HCEC 1CT (cell line): ENCODE measurements around the gene SRC.

Experiments
- DNase-seq: peaks from one replicate; pipeline ENCODE4 v3.0.0-alpha.2; 2017

The SRC gene

DNA sequence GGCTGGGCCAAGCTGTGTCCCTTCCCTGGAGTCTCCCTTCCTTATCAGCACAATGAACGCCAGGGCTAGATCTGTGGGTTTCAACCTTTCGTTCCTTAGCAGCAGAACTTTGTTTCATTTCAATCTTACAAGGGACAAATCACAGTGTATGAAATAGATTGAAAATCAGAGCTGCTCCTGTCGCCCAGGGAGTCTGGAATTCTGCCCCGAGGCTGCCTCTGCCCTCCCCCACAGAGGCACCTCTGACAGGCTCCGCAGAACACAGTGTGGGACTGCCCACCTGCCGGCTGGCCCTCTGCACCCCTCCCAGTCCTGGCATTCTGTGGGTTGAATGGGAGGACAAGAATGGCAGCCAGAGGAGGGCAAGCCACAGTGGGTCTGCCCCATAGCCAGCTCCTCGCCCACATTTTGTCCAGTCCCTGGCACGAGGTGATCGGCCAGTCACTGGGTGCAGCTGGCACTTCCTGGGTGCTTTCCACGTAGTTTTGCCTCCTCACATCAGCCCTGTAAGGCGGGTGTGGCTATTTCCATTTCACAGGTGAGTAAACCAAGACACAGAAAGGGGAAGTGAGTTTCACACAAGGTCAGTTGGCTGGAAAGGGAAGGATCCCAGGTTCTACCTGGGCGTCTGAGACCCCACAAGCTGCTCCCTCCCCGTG, 30.4 kb upstream of the SRC start:
- DNase-seq, result no peak

DNA sequence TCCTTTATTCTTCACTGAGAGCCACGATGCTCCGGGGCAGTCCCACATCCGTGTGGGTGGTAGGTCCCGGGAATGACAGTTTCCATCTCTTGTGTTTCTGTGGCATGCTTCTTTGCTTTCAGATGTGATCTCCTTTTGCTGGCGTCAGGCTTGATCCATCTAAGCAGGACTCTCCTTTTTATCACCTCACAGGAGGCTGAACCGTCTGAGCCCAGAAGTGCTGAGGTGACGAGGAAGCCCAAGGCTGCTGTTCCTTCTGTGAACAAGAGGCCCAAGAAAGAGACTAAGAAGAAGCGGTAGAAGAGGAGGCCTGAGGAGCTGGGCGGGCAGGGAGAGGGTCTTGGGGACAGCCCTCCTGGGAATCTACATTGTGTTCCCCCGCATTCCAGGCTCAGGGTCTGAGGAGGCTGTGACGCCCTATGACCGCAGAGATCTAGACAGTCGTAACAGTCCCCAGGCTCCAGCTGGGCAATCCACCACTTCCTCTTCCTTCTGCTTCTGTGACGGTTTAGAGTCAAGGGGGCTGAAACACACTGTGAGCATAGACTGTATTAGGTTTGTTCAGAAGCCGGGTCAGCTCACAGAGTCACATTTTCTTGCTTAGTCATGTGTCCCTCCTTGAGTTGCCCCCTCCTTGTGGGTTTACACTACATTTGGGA, 29.7 kb upstream of the SRC start:
- no peak for DNase-seq

DNA sequence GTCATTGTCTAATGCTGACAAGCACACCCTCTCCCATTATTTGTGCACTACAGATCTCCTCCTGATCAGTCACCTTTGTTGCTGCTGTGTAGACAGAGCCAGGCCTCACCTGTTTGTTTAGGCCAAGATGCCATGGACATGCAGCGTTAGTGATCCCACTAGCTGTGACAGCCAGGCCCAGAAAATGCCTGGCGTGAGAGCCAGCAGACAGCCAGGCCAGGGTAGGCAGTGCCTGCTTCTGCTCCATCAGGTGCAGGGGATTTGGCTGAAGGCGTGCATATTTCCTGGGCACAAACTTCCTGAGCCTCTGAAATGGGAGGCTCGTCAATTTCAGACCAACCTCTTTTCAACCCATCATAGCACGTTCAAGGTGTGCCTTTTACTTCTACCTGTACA, 29.2 kb upstream of the SRC start:
- DNase-seq, result no peak

DNA sequence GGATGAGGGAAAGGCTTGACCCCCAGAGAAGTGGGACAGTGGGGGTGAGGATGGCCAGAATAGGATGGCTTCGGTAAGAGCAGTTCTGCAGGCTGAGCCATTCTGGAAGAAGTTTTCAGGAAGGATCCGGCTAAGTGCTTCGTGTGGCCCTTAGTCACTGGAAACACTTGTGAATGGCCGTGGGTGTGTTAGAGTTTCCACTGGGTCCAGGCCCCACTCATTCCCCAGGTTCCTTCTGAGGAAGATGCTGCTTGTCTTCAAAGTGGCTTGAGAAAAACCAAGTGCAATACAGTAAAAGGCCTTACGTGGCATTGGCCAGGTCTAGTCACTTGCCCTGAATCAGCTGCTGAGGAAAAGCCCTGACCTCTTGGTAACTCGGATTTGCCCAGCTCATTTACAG, 28.6 kb upstream of the SRC start:
- no peak for DNase-seq

DNA sequence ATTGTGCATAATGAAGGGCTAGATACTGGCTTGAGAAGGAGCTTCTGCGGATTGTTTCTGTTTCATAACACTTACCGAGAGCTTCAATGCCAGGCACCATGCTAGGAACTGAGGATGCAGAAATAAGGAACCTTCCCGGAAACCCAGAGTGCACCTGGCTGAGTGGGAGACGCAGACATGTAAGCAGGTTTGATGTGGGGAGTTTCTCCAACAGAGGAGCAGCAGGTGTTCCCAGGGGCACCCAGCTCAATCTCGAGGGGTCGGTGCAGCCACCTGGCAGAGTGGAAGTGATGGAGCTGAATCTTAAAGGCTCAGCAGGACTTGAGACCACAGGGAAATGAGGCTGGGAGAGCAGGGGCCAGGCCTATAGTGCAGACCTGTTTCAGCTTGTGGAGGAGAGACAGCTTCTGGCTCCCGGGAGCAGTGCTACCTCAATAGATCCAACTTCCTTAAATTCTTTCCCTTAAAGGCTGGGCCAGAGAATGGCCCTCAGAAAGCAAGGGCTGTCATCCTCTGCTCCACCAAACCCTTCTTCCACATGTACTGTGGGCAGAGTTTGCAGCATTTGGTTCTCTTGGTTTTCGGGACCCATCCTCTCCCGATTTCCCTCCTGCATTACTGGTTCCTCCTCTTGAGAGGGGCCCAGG, 27.8 kb upstream of the SRC start:
- DNase-seq, result no peak

DNA sequence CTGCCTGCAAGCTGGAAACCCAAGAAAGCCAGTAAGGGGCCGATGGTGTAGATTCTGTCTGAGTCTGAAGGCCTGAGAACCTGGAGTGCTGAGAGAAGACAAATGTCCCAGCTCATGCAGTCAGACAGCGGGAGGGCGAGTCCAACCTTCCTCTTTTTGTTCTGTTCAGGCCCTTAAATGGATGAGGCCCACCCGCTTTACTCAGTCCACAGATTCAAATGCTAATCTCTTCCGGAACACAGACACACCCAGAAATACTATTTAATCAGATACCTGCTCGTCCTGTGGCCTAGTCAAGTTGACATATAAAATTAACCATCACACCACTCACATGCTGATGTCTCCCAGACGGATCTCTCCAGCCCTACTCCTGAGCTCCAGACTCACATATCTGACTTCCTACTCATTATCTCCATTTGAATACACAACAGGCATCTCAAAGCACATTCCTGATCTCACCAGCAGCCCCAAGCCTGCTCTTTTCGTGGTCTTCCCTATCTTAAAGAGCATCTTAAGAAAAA, 26.7 kb upstream of the SRC start:
- no peak for DNase-seq

DNA sequence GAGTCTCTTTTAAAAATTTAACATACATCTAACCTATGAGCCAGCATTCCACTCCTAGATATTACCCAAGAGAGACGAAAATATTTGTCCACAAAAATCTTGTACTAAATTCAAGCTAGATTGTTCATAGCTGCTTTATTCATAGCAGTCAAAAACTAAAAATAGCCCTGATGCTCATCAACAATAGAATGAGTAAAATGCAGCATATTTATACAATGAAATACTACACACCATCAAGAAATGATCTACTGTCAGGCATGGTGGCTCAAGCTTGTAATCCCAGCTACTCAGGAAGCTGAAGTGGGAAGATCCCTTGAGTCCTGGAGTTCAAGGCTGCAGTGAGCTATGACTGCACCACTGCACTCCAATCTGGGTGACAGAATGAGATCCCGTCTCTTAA, 22.0 kb upstream of the SRC start:
- peak; percentile 87 for DNase-seq

DNA sequence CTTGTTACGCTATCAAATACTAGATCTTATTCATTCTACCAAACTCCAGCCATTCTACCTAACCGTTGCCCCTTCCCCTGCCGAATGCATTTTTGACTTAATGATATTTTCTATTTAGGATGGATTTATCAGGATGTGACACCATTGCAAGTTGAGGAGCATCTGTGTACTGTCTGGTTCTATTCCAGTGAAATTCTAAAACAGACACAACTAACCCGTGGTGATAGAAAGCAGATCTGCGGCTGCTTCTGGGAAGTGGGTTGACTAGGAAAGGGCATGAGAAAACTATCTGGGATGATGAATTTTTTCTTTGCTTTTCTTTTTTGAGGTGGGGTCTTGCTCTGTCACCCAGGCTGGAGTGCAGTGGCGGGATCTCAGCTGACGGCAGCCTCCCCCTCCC, 20.7 kb upstream of the SRC start:
- DNase-seq, result no peak

DNA sequence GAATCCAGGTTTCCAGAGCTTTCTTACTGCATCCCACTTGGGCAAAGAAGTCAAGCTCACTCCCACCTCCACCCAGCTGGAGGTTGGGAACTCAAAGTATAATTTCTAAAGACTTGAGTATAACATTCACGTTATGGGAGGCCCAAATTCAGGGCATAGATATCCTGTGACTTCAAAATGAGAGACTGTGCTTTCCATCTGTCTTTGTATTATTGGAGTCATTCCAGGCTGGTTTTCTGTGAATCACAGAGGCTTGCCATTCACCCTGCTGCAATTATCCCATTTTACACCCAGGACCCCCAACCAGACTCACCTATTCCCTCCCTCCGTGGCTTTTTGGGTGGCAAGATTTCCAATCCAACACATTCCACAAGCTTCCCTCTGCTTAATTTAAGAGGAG, 19.3 kb upstream of the SRC start:
- no peak for DNase-seq

DNA sequence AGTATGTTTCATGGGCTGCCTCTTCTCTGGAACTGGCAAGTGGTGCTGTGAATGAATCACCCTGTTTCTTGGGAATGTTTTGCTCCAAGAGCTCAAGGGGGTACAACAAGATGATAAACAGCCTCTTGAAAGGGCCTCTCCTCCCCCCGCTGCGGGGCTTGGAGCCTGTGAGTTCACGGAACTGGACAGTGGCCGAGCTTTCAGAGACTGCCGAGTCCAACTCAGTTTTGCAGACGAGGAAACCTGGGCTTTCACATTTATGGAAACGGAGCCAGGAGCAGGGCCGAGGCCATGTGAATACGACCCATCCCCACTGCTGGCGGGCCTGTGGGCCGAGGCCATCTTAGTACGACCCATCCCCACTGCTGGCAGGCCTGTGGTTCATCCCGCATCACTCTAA, 18.2 kb upstream of the SRC start:
- DNase-seq, result peak; percentile 57

DNA sequence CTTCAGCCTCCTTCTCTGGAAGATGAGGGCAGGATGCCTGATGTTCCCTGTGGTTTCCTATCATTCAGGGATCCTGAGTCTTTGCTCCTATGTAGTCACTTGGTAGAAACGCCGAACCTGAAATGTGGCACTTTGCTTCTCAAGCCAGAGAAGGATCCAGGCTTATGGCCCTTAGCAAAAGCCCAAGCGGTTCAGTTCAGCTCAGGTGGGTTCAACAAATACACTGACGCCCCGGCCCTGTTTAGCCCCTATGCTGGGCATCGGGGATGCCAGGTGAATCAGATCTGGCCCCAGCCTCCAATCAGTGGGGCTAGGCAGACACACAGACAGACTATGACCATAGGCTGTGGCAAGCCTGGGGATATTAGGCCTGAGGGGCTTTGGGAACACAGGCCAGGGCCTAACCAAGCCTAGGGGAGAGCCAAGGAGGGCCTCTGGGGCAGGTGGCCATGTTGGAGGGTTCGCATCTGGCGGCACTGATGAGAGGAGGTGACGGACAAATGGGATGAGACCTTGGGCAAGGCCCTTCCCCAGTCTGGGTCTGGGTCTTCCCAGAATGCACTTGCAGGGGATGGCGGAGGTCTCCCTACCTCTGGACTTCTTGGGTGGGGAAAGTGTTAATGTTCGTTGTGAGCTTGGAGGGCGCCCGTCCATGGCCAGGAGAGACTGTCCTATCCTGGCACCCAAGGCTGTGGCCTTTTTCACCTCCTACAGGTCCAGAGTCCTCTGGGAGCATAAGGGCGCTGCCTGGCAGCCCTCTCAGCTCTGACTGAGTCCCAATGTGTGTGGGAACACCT, 17.6 kb upstream of the SRC start:
- DNase-seq, result no peak

DNA sequence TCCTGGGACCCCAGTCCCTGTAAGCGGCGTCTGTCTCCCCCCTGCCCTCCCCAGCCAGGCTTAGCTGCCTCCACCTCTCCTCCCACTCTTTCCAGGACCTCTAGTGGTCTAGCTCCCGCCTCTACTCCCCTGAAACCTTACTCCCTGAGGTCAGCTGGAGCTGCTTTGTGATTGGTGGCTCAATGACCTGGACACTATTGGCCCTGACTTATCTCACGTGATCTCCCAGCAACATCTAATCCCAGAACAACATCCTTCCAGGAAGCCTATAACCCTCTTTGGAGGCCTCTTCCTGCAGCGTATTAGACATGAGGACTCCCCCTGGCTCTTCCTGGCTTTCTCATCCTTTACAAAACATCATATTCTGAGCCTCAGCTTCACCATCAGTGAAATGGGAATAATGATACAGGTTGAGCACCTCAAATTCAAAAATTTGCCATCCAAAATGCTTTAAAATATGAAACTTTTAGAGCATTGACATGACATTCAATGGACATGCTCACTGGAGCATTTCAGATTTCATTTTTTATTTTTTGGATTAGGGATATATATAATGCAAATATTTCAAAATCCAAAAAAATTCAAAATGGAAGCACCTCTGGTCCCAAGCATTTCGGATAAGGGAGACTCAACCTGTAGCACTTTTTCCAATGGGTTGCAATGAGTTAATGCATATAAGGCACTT, 16.3 kb upstream of the SRC start:
- no peak for DNase-seq

DNA sequence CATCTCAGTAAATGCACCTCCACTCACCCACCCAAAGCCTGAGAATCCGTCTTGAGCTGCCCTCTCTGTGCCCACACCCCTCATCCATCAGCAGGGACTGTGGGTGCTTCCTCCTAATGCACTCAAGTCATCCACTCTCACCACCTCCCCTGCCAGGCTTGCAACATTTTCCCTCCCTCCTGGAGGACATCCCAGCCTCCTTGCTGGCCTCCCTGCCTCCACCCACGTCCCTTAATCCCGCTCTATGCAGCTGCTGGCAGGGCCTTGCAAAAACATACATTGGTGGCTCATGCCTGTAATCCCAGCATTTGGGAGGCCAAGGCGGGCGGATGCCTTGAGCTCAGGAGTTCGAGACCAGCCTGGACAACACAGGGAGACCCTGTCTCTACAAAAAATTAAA, 15.6 kb upstream of the SRC start:
- DNase-seq, result no peak

DNA sequence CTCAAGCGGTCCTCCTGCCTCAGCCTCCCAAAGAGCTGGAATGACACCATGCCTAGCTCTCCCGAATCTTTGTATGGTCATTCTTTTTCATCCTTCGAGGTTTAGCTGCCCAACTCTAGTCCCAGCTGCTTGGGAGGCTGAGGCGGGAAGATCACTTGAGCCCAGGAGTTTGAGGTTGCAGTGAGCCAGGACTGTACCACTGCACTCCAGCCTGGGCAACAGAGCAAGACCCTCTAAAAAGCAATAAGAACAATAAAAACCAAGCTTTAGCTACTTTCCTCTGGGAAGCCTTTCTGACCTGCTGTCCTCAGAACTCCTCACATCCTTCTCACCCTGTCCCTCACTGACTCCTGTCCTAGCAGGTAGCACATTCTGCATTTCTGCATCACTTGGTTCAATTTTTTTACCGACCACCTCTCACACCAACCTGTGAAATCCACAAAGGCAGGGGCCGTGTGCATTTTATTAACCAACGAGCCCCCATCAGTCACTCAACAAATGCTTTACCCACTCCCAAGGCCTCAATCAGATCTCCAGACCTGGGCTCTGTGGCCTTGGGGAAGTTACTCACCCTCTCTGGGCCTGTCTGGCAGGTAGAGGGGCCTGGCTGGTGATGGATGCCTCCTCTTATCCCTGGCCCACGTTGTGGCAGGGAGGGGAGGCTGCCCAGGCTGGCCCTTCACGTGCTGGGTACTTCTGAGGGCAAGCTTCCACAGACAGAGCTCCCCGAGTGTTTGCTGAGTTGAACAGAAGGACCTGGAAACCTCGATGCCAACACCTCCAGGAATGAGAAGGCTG, 14.7 kb upstream of the SRC start:
- no peak for DNase-seq

DNA sequence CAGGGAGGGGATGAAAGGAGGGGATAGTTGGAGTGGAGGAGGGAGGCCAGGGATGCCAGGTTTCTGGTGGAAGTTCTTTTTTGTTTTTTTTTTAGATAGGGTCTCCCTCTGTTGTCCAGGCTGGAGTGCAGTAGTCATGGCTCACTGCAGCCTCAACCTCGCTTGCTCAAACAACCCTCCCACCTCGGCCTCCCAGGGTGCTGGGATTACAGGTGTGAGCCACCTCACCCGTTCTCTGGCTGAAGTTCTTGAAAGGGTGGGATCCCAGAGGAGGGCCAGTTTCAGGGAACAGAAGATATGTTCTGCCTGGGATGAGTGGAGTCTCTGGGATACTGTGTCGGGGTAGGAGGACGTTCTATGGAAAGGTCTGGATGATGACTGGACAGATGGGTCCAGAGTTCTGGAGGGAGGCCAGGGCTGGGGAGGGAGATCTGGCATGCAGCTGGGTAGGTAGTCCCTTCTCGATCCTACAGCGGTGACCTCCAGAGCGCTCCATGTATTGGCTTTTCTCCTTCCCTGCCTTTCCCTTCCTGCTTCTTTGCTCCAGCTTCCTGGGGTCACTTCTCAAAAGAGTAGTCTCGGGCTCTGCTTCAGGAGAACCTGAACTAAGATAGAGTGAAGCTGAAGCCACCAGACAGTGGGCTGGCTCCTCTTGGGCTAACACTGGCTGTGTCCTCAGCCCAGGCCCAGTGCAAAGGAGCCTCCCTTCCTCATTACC, 12.7 kb upstream of the SRC start:
- DNase-seq, result no peak

DNA sequence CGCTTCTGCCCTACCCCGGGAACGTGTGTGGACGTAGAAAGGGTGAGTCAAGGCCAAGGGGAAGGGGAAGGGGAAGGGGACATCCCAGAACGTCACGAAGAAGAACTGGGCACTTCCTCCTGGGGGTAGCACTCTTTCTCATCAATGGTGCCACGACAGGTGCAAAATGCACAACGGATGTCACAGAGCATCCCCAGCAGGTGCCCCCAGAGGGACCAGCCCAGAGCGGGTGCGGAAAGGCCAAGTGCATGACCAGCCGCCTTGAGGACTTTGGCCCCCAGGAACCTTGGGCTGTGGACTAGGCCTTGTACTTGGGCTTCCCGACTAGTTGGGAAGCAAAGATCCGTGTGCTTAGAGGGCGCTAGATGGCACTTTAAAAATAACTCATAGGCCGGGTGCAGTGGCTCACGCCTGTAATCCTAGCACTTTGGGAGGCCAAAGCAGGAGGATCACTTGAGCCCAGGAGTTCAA, 12.1 kb upstream of the SRC start:
- no peak for DNase-seq

DNA sequence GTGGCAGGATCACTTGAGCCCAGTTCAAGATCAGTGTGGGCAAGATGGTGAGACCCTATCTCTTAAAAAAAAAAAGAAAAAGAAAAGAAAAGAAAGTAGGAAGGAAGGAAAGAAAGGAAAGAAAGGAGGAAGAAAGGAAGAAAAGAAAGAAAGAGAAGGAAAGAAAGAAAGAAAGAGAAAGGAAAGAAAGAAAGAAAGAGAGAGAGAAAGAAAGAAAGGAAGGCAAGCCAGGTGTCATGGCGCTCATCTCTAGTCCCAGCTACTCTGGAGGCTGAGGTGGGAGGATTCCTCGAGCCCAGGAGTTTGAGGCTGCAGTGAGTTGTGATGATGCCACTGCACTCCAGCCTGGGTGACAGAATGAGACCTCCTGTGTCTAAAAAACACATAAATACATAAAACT, 11.5 kb upstream of the SRC start:
- DNase-seq, result no peak

DNA sequence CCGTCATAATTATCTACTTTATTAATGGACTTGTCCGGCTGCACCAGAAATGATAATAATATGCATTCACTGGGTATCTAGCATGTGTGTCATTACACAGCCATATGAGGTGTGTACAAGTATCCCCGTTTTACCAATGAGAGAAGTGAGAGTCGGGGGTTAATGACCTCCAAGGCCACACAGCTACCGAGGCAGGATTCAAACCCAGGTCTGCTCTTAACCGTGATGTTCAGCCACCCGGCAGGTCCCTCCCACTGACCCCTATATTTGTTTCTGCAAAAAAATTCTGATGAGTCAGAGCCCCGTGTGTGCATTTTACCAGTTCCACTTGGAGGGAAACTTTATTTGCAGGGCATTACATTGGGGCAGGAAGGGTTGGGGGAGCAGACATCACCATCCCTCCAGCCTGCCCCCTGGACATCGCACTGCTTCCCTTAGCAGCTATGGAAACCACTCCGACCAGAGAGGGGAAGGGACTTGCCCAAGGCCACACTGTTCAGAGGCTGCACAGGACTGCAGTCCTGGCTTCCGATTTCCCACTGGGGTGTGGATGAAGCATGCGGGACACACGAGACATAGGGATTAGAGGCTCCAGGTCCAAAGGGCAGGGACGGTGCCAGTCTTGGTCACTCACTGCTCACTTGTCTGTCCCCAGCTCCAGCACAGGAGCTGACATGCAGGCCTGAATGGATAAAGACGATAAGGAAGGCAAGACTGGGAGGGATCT, 10.1 kb upstream of the SRC start:
- peak; percentile 43 for DNase-seq

DNA sequence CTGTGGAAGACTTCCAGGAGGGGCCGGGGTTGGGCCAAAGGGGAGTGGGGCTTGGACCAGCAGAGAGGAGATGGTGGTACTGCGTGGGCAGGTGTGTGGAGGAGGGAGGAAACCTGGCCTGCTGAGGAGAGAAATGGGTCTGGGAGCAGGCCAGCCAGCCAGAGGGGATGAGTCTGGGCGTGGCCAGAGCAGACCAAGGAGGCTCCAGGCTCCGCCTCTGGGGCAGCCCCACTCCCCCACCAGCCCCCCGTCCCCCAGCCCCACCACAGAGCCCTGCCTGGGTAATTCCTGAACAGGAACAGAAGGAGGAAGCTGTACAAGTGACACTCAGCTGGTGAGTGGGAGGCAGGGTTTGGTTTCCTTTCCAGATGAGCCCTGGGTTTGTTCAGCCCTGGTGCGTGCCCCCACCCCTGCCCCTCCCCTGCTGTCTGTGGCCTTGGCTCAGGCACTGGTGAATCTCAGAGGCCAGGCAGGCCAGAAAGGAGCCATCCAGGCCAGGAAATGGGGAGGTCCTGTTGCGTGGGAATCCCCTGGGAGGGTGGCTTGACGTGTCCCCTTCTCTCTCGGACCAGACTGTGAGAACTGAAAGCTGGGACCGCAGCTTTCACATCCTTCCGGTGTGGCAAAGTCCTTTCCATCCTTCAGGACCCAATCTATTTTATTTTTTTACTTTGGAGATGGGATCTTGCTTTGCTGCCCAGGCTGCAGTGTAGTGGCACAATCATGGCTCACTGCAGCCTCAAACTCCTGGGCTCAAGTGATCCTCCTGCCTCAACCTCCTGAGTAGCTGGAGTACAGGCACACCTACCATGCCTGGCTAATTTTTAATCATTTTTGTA, 9.4 kb upstream of the SRC start:
- DNase-seq, result no peak
